Lower leg skin (tissue), 4 donors: ENCODE measurements around the gene CALHM2. TPM values are rescaled to one million over a fixed set of nuclear protein-coding genes. Genes with fewer than 3 reads are reported as not detected.

Source experiments
- DNase-seq, 2 donors: peaks; one replicate each; pipeline ENCODE4 v3.0.0-alpha.2; 2019; ENCODE audit warnings: low spot score in 2 of 2
- H3K4me3 ChIP-seq: fragments of 200-600 bp; sonication (generic); 2 replicates; pipeline ENCODE4 v1.5.1; 2017; ENCODE audit warnings: mild to moderate bottlenecking, low read depth; ENCODE audit not compliant: poor library complexity, severe bottlenecking
- POLR2A ChIP-seq, 2 donors: fragments of 450-650 bp; IDR thresholded peaks; one replicate each; pipeline ENCODE4 v1.6.1; 2016 to 2017; ENCODE audit warnings: antibody characterized with exemption in 2 of 2, mild to moderate bottlenecking in 1 of 2, moderate library complexity in 1 of 2
- WGBS, 2 donors: methylation state at CpG; one replicate each; pipeline ENCODE4 v1.1.5; 2018; 5-methylcytosine and 5-hydroxymethylcytosine counted together
- intact Hi-C: fragments of 100-400 bp; cut with DNase I; formaldehyde crosslinking; loops from one replicate; pipeline ENCODE4 v1.15.0; 2023; ENCODE audit warnings: low total_unique reads
- total RNA-seq, 4 donors: library from RNA; depleted of rRNA; stranded (reverse); fragments of >200 nt; gene quantifications; one replicate each; pipeline ENCODE4 v1.1.0, GENCODE V29; 2016
- TF ChIP-seq, protein P1 (sequence below), 3 donors: fragments of 450-650 bp; IDR thresholded peaks; one replicate each; pipeline ENCODE4 v1.5.1; 2016; ENCODE audit warnings: antibody characterized with exemption in 3 of 3, mild to moderate bottlenecking in 3 of 3, moderate library complexity in 2 of 3

CALHM2 gene
- total RNA-seq, 4 donors from 2014 or later = 13.8 to 37.2 (median 15.4) TPM

DNA sequence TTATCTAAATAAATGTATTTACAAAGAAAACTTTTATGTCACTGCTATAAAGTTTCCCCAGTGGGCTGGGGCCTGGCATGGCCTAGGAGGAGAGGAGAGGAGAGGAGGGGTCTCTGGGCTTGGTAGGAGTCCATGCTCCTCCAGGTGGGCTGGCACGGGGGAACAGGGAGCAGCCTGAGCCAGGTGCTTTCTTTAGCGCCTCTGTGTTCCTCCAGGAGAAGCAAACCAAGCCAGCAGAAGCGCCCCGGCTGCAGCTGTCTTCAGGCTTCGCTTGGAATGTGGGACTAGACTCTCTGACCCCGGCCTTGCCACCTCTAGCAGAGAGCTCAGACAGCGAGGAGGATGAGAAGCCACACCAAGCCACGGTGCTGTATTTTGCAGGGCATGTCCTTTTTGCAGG lies 10.6 kb downstream of the CALHM2 start:
- H3K4me3 ChIP-seq = no peak overlapping the region
- no peak for TF ChIP-seq POLR2A (IDR thresholded peaks at IDR 0.05)
- intact Hi-C loops = no loop called here
- WGBS, 2 donors = 80 to 89% methylated on average over 8 of the region's 8 CpGs
- no peak for DNase-seq

DNA sequence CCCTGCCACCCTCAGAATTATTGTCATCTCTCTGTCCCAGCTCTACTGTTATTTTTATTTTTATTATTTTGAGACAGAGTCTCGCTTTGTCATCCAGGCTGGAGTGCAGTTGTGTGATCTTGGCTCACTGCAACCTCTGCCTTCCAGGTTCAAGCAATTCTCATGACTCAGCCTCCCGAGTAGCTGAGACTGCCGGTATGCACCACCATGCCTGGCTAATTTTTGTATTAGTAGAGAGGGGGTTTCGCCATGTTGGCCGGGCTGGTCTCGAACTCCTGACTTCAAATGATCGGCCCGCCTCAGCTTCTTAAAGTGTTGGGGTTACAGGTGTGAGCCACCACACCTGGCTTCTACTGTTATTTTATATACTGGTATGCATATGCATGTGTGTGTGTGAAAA lies 11.0 kb downstream of the CALHM2 start:
- DNase-seq = no peak
- TF ChIP-seq, protein P1, sequence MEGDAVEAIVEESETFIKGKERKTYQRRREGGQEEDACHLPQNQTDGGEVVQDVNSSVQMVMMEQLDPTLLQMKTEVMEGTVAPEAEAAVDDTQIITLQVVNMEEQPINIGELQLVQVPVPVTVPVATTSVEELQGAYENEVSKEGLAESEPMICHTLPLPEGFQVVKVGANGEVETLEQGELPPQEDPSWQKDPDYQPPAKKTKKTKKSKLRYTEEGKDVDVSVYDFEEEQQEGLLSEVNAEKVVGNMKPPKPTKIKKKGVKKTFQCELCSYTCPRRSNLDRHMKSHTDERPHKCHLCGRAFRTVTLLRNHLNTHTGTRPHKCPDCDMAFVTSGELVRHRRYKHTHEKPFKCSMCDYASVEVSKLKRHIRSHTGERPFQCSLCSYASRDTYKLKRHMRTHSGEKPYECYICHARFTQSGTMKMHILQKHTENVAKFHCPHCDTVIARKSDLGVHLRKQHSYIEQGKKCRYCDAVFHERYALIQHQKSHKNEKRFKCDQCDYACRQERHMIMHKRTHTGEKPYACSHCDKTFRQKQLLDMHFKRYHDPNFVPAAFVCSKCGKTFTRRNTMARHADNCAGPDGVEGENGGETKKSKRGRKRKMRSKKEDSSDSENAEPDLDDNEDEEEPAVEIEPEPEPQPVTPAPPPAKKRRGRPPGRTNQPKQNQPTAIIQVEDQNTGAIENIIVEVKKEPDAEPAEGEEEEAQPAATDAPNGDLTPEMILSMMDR (IDR thresholded peaks at IDR 0.05) = no peak
- no peak for TF ChIP-seq POLR2A (IDR thresholded peaks at IDR 0.05)
- intact Hi-C loops = no loop called here
- H3K4me3 ChIP-seq = no peak overlapping the region
- 91 to 92% methylated on average over 8 of the region's 8 CpGs for WGBS, 2 donors

DNA sequence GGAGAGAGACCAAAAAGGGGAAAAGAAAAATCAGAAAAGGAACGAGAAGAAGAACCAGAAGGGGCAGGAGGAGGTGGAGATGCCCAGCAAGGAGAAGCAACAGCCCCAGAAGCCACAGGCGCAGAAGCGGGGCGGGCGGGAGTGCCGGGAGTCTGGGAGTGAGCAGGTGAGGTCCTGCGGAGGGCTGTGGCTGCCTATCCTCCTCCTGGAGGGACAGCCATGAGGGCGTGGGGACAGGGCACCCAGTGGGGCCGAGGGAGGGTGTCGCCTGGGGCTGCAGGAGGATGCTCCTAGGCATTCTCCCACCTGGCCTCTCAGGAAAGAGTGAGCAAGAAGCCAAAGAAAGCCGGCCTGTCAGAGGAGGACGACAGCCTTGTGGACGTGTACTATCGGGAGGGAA lies 11.8 kb downstream of the CALHM2 start:
- WGBS, 2 donors = 93% methylated on average over 14 of the region's 14 CpGs
- no peak overlapping the region for H3K4me3 ChIP-seq

DNA sequence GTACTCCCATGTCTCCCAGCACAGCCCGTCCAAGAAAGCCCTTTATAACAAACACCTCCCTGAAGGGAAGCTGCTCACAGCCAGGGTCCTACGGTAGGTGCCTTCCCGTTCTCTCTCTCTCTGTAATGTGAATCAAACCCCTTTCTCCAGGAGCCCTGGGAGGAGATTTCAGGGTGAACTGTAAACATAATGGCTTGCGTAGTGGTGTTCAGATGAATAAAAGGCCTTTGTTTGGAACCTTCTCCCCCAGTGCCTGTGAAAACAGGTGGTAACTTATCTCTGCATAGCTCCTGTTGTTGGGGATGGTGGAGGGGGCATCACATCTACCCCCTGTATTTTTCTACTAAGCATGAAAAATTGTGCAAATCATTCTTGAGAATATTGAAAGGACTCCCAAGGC lies 12.4 kb downstream of the CALHM2 start:
- DNase-seq = no peak
- WGBS, 2 donors = 83 to 92% methylated on average over 4 of the region's 4 CpGs
- no peak for TF ChIP-seq POLR2A (IDR thresholded peaks at IDR 0.05)
- TF ChIP-seq, protein P1 (IDR thresholded peaks at IDR 0.05) = no peak
- intact Hi-C loops = no loop called here
- H3K4me3 ChIP-seq = no peak overlapping the region

More for the DNA sequence above, 11.8 kb downstream of the CALHM2 start:
- no peak for DNase-seq
- TF ChIP-seq, protein P1 (IDR thresholded peaks at IDR 0.05) = no peak
- no peak for TF ChIP-seq POLR2A (IDR thresholded peaks at IDR 0.05)
- intact Hi-C loops = no loop called here

DNA sequence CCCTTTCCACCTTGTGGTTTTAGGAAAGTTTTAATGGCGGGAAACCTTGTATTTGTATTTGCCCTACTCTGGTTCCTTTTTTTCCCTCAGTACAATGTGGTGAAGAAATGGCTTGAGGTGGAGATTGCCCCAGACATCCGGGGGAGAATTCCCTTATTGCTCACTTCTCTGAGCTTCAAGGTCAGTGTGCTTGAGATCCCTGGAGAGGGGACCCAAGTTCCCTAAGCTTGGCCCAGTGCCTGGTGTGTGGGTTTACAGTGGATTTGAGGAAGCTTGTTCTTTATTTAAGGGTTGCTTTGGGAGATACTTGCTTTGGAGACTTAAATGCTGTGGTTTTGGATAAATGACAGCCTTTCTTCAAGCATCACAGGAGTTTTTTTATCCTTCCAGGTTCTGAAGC lies 18.3 kb downstream of the CALHM2 start:
- no peak overlapping the region for H3K4me3 ChIP-seq
- WGBS, 2 donors = 70 to 80% methylated on average over 2 of the region's 2 CpGs
- DNase-seq = peak in 1 of 2 donors; percentile 49
- intact Hi-C loops = no loop called here
- no peak for TF ChIP-seq POLR2A (IDR thresholded peaks at IDR 0.05)
- TF ChIP-seq, protein P1 (IDR thresholded peaks at IDR 0.05) = no peak

DNA sequence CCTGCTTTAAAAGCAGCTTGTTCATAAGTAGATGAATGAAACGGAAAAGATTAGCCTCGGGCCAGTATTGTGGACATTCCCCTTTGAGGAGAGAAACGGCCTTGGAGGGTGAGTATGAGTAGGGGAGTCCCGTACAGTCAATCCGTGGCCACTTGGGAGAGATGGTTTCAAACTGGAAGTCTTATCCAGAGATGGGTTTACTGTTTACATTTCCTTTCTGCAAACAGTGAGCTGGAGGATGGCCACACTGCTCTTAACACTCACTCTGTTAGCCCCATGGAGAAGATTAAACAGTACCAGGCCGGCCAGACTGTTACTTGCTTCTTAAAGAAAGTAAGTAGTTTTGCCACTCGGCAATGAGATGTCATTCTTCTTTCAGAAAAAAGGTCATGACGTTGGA lies 20.3 kb downstream of the CALHM2 start:
- DNase-seq = no peak
- TF ChIP-seq, protein P1 (IDR thresholded peaks at IDR 0.05) = no peak
- no peak for TF ChIP-seq POLR2A (IDR thresholded peaks at IDR 0.05)
- WGBS, 2 donors = 76 to 81% methylated on average over 8 of the region's 8 CpGs
- no peak overlapping the region for H3K4me3 ChIP-seq
- intact Hi-C loops = no loop called here
